HUES6 (cell line): ENCODE measurements around the gene ST8SIA5.

Experiments used
- H3K27ac ChIP-seq: 2 replicates; pipeline ENCODE4 v1.7.0; 2013; ENCODE audit warnings: low read depth, mild to moderate bottlenecking, low read length, inconsistent platforms
- H3K27me3 ChIP-seq: 2 replicates; pipeline ENCODE4 v1.6.1; 2013; ENCODE audit warnings: low read length; ENCODE audit not compliant: control insufficient read depth, insufficient read depth
- H3K36me3 ChIP-seq: 2 replicates; pipeline ENCODE4 v1.6.1; 2013; ENCODE audit warnings: low read length; ENCODE audit not compliant: control insufficient read depth, insufficient read depth
- H3K4me1 ChIP-seq: 2 replicates; pipeline ENCODE4 v1.6.1; 2013; ENCODE audit warnings: low read length; ENCODE audit not compliant: control insufficient read depth, insufficient read depth
- H3K4me3 ChIP-seq: 2 replicates; pipeline ENCODE4 v1.5.1; 2013; ENCODE audit warnings: low read depth, low read length
- H3K9ac ChIP-seq: one replicate; pipeline ENCODE4 v1.6.1; 2013; ENCODE audit warnings: mild to moderate bottlenecking, low read length
- H3K9me3 ChIP-seq: 2 replicates; pipeline ENCODE4 v1.6.1; 2013; ENCODE audit warnings: low read depth, low read length; ENCODE audit not compliant: control insufficient read depth, insufficient read depth

The ST8SIA5 gene

GRCh38 chr18:46725310-46725709 is 31.5 kb downstream of the ST8SIA5 start:
- no peaks in the 10 kb centered on the region for H3K36me3 ChIP-seq
- H3K9ac ChIP-seq, result no peak overlapping the region
- H3K27ac ChIP-seq, result no peak overlapping the region
- no peaks in the 10 kb centered on the region for H3K27me3 ChIP-seq
- H3K4me1 ChIP-seq, result no peaks in the 10 kb centered on the region
- no peak overlapping the region for H3K4me3 ChIP-seq
- H3K9me3 ChIP-seq, result peaks cover 4% of the 10 kb centered on the region

GRCh38 chr18:46723856-46724415 is 32.9 kb downstream of the ST8SIA5 start:
- Histone ChIP-seq H3K36me3 (no peaks in the 10 kb centered on the region), H3K4me1 (peaks cover 4% of the 10 kb centered on the region), H3K9me3 (peaks cover under 1% of the 10 kb centered on the region; the same call in 1 of the 2 replicates), H3K27ac (no peak overlapping the region), H3K9ac (no peak overlapping the region), H3K27me3 (no peaks in the 10 kb centered on the region), H3K4me3 (no peak overlapping the region)

GRCh38 chr18:46722051-46722450 is 34.8 kb downstream of the ST8SIA5 start:
- Histone ChIP-seq H3K4me1 (peaks cover 4% of the 10 kb centered on the region), H3K9me3 (no peaks in the 10 kb centered on the region), H3K27me3 (no peaks in the 10 kb centered on the region), H3K27ac (no peak overlapping the region), H3K9ac (no peak overlapping the region), H3K4me3 (no peak overlapping the region), H3K36me3 (no peaks in the 10 kb centered on the region)

- Histone ChIP-seq H3K4me3 (no peak overlapping the region), H3K27ac (no peak overlapping the region), H3K9ac (no peak overlapping the region), H3K4me1 (peaks cover 4% of the 10 kb centered on the region), H3K9me3 (no peaks in the 10 kb centered on the region), H3K27me3 (no peaks in the 10 kb centered on the region), H3K36me3 (no peaks in the 10 kb centered on the region)
These were observed 35.5 kb downstream of the ST8SIA5 start for GRCh38 chr18:46721331-46721730.

GRCh38 chr18:46720521-46720920 is 36.3 kb downstream of the ST8SIA5 start:
- H3K36me3 ChIP-seq, result no peaks in the 10 kb centered on the region
- no peak overlapping the region for H3K9ac ChIP-seq
- no peak overlapping the region for H3K4me3 ChIP-seq
- no peaks in the 10 kb centered on the region for H3K9me3 ChIP-seq
- H3K27ac ChIP-seq, result no peak overlapping the region
- H3K27me3 ChIP-seq, result no peaks in the 10 kb centered on the region
- H3K4me1 ChIP-seq, result peaks cover 4% of the 10 kb centered on the region

DNA sequence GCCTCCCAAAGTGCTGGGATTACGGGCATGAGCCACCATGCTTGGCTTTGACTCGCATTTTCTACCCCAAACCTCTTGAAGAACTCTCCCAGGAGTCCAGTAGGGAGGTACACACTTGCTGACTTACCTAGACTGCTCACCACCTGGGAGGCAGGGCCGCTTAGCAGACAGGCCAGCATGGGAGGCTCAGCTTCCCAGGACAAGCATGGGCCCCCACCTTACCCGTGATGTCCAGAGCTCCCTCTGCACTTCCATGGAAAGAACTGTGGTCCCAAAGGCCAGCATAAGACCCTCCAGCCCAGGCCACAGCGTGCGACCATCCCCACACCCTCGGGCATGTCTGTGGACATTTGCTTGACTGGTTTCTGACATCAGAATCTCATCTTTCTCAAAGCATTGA is 36.8 kb downstream of the ST8SIA5 start:
- H3K9me3 ChIP-seq, result no peaks in the 10 kb centered on the region
- no peaks in the 10 kb centered on the region for H3K36me3 ChIP-seq
- H3K27me3 ChIP-seq, result no peaks in the 10 kb centered on the region
- peaks cover 4% of the 10 kb centered on the region for H3K4me1 ChIP-seq
- H3K27ac ChIP-seq, result no peak overlapping the region
- H3K9ac ChIP-seq, result no peak overlapping the region
- no peak overlapping the region for H3K4me3 ChIP-seq

DNA sequence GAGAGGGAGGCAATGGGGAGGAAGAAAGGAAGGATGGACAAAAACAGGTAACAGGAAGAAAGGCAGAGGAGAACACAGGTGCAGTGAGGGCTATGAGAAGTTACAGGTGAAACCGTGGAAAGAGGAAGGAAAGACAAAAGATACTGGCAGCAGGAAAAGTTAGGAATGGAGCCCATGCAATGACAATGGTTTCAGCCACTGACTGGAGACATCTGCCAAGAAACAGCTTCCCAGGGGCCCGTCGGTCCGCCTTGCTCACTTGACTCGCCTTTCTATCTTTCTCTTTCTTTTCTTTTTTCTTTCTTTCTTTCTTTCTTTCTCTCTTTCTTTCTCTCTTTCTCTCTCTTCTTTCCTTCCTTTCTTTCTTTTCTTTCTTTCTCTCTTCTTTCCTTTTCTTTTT is 37.5 kb downstream of the ST8SIA5 start:
- Histone ChIP-seq H3K9ac (no peak overlapping the region), H3K27ac (no peak overlapping the region), H3K27me3 (no peaks in the 10 kb centered on the region), H3K9me3 (no peaks in the 10 kb centered on the region), H3K4me3 (no peak overlapping the region), H3K4me1 (peaks cover 7% of the 10 kb centered on the region), H3K36me3 (no peaks in the 10 kb centered on the region)

DNA sequence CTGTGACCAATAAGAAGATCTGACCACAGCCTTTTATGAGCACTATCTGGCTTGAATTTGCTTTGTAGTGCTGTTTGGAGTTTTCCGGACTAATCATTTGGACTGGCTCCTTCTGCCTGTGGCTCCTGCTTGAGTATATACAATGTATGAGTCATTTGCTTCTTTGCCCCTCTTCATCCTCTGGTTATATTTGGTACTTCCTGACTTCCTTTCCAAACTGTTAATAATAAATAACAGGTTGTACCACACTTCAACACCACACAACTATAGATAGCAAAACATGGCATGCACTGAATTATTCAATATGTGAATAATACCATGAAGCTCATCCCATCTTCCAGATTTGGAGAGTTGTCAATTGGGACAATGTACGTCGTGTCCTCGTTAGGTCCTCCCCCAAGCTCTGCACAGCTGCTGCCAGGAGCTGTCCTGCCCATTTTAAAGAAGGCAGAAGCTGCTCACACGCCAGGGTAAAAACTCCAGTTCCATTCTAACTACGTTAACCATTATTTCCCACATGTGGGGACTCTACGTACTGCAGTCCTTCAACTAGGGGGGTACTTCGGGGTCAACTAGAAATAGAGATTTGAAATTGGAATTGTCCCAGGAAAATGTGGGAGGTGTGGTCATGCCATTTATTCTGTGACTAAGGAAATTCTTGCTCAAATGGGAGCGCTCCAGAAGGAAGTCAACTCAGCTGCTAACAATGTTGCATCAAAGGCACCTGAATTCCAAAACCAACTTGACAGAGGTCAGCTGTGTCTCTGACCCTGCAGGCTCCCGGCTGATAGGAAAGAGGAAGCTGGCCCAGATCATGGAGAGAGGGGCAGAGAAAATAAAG is 38.1 kb downstream of the ST8SIA5 start:
- Histone ChIP-seq H3K9ac (no peak overlapping the region), H3K4me1 (peaks cover 7% of the 10 kb centered on the region), H3K4me3 (no peak overlapping the region), H3K27me3 (no peaks in the 10 kb centered on the region), H3K27ac (no peak overlapping the region), H3K36me3 (no peaks in the 10 kb centered on the region), H3K9me3 (no peaks in the 10 kb centered on the region)

GRCh38 chr18:46716827-46717226 is 40.0 kb downstream of the ST8SIA5 start:
- Histone ChIP-seq H3K4me1 (peaks cover 7% of the 10 kb centered on the region), H3K4me3 (no peak overlapping the region), H3K9me3 (no peaks in the 10 kb centered on the region), H3K9ac (no peak overlapping the region), H3K27ac (no peak overlapping the region), H3K36me3 (no peaks in the 10 kb centered on the region), H3K27me3 (no peaks in the 10 kb centered on the region)

DNA sequence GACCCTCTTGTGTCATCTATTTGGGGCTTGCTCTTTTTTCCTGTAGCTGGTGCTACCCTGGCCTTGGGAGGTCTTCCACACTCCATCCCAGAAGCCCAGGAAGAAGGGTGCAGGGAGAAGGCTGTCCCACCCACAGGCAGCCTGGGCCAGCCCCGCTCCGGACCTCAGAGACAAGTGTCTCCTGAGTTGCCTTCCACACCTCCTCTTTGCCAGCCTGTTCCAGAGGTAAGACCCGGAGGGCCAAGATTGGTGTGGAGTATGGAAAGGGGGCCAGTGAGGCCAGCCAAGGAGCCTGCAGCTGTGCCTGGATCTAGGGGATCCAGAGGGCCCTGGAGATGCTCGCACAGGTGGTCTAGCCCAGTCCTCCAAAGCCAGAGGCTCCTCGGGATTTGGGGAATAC is 40.5 kb downstream of the ST8SIA5 start:
- no peaks in the 10 kb centered on the region for H3K27me3 ChIP-seq
- H3K9me3 ChIP-seq, result no peaks in the 10 kb centered on the region
- no peak overlapping the region for H3K27ac ChIP-seq
- H3K4me1 ChIP-seq, result peaks cover 7% of the 10 kb centered on the region
- no peak overlapping the region for H3K4me3 ChIP-seq
- H3K36me3 ChIP-seq, result no peaks in the 10 kb centered on the region
- no peak overlapping the region for H3K9ac ChIP-seq

GRCh38 chr18:46715062-46715461 is 41.8 kb downstream of the ST8SIA5 start:
- Histone ChIP-seq H3K27ac (no peak overlapping the region), H3K27me3 (no peaks in the 10 kb centered on the region), H3K36me3 (no peaks in the 10 kb centered on the region), H3K4me3 (no peak overlapping the region), H3K4me1 (peaks cover 7% of the 10 kb centered on the region), H3K9ac (no peak overlapping the region), H3K9me3 (no peaks in the 10 kb centered on the region)
